HG02678 (cell line): Measurements from ENCODE around the gene ARID3C.

Source experiments
- ATAC-seq: cut with Tn5 transposase; IDR thresholded peaks from one replicate; pipeline ENCODE4 v1.9.1; 2021; ENCODE audit warnings: mild to moderate bottlenecking, moderate library complexity; ENCODE audit not compliant: unreplicated experiment

ARID3C gene

DNA sequence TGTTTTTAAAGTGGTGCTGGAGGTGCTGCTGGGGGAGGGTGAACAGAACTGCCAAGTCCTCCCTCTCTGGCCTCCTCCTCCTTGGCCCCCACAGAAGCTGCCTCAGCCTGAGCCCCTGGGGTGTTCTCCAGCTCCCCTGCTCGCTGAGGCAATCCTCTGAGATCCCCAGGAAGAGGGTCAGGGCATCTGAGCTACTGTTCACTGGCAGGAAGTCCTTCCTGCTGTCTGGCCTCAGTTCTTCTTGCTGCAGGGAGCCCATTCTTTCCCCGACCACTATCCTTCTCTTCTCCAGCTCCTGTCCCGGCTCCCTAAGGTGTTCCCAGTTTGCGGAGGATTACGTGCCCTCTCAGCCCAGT, 49.1 kb downstream of the ARID3C start:
- ATAC-seq: no peak

DNA sequence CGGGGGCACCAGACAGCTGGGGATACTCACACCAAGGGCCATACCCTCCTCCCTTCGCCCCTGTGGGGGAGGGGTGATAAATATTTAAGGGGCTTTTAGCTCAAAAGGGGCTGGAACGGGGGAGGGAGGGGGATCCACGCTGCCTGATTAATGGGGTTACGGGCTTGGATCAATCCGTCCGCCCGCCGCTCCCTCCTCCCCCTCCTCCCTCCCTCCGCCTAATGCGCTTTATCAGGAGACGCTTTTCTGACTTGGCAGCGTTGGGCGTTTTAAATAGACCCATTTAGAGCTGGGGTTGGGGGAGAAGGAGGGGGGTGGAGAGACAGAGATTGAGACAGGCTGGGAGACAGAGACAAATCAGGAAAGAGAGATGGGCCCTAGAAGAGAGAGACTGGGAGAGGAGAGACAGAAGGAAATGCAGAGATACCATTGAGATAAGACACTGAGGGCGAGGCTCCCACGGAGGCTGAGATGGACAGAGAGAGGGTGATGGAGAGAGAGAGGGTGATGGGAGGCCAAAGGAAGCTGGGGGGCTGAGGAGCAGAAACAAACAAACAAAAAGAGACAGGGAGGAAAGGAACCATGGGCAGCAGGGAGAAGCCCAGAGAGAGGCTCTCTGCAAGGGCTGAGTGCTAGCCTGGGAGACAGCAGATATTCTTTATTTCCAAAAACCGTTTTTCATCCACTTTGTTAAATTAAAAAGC, 49.6 kb downstream of the ARID3C start:
- ATAC-seq: no peak

DNA sequence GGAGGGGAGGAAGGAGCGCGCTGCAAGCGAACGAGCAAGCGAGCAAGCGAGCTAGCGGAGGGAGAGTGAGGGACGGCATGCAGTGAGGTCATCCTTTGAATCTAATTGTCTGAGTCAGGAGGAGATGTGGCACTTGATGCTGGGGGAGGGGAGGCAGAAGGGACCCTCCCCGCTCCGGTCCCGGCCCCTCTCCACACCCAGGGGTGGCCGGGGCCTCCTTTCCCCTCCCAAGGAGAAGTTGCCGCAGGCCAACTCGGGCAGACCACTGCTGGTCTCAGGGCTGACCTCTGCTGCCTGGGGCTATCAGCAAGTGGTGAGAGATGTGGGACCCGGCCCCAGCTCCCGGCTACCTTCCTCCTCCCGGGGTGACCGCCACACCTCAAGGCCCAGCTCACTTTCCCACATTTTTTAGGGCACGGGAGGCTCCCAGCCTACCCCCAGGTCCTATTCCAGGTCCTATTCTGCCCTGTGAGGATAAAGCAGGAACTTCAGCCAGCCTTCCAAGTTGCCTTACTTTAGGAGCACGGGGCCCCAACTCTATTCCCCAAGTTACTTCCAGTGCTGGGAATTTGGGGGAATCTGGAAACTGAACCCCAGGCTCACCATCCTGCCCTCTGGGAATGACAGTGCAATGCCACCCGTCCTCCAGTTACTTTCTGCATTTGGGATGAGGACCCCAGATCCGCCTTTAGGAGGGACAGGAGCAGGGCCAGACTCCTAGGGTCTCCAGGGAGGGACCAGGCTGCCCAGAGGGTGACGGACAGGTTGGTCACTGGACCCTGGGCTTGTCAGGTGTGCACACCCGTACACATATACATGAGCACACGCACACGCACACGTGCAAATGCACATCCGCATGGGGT, 50.4 kb downstream of the ARID3C start:
- ATAC-seq: no peak

DNA sequence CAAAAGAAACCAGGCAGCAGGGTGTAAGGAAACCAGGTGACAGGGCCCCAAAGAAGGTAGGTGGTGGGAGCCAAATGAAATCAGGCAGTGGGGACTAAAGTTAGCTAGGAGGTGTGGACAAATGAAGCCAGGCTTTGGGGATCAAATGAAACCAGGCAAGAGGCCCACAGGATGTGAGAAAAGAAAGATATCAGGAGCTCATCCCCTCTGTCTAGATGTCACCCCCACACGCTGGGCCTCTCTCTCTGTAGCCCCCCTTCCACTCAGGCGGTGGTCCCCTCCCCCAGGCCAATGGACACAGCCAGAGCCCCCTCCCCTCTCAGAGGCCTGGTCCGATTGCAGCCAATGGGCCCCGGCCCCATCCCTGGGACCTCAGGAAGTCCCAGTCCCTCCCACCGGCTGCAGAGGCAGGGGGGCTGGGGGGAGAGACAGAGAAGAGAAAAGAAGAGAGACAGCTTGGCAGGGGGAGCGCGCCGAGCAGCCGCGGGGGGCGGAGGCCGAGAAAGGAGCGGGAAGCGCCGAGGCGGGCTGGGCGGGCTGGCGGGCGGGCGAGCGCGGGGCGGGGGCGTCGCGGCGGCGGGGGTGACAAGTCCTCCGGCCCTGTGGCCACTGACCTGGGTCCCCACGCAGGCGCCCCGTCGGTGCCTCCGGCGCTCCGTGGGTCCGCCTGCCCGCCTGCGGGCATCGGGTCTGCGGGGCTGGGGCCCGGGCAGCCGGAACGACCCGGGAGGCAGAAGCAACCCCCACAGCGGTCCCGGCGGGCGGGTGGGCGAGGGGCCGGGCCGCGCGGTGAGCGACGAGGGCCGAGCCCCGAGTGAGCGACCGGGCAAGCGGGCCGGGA, 51.2 kb downstream of the ARID3C start:
- ATAC-seq: no peak

DNA sequence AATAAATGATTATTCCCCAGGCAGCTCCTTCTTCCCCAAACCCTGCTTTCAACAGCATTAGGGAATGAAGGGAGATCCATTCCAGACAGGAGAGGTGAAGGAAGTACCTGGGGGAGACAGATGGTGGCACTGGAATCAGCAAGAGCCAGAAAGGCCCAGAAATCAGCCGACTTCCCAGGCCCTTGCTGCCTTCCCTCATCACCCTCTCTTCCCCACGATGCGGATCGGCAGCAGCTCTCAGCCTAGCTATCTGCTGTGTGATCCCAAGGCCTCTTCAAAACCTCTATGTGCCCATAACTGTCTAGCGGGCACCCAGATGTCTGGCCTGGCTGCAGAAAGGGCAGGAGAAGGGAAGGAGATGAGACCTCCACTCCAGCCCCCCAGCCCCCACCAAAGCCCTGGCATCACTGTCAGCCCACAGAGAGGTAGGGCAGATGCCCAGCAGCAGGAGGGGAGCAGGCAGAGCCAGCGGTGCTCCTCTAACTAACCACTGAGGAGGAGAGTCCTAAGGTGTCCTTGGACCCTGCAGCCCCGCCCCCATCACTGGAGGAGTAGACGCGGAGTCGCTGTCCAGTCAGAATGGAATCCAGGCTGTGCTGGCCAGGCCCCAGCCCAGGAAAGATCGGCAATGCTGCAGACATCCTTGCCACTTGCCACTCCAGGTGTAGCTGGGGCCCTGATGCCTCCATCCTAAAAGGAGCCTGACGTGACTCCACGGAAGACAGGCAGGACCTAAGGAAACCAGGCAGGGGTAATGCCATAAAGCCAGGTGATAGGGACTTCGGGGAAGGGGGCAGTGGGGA, 52.1 kb downstream of the ARID3C start:
- no peak for ATAC-seq

DNA sequence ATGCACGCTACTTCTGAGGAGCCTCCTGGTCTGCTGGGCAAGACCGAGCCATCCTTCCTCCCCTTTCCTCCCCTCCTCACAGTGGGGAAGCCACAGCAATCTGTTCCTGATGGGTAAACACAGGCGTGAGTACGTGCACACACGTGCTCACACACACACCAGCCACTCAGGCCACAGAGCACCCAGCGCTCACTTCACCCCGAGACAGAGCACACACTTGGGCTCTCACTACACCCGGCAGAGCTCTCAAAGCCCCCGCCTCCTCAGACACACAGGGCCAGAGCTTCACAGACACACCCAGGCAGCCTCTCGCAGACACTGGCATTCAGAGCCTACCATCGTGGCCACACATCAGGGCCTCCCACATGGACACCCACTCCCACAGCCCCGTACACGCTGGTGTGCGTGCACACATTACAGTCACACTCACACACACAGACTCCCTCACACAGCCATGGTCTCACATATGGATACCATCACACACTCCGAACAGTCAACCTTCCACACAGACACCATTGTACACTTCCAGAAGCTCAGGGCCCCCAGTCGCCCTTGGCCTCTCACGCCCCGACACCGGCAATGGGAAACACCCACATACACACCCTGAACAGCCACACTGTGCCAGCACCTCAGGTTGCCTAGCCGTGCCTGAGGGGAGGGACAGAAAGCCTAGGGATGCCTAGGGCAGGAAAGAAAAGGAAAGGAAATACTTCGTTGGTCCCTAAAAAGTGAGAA, 52.8 kb downstream of the ARID3C start:
- ATAC-seq: no peak

DNA sequence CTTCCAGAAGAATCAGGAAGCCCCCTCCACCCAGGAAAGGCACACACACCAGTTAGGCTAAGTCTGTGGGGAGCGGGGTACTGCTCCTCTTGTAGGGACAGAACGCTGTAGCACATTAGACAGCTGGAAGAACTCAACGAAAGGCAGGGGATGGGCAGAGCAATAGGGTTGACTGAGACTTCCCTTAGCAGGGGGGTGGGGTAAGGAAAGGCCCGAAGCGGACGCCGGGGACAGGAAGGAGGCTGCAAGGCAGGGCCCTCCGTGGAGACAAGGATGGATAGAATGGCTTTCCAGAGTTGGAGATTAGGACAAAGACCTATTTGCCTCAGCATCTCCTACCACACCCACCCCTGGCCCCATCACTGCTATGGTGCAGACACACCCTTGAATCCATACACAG, 53.6 kb downstream of the ARID3C start:
- ATAC-seq: no peak

DNA sequence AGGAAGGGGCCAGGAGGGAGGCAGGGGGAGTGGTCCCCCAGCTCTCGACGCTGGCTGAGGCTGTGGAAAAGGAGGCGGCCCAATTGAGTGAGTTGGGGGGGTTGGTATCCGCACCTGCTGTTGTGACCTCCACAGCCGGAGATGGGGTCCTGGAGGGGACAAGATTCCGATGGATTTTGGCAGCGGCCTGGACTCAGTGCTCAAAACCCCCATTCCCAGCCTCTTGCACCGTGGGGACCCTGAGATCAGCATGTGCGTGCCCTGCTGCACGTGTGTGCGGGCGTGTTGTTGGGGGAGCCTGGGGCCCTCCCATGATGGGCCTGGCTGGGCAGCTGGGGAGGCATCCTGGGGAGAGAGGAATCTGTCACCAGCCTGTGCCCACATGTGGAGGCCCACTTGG, 54.3 kb downstream of the ARID3C start:
- no peak for ATAC-seq

DNA sequence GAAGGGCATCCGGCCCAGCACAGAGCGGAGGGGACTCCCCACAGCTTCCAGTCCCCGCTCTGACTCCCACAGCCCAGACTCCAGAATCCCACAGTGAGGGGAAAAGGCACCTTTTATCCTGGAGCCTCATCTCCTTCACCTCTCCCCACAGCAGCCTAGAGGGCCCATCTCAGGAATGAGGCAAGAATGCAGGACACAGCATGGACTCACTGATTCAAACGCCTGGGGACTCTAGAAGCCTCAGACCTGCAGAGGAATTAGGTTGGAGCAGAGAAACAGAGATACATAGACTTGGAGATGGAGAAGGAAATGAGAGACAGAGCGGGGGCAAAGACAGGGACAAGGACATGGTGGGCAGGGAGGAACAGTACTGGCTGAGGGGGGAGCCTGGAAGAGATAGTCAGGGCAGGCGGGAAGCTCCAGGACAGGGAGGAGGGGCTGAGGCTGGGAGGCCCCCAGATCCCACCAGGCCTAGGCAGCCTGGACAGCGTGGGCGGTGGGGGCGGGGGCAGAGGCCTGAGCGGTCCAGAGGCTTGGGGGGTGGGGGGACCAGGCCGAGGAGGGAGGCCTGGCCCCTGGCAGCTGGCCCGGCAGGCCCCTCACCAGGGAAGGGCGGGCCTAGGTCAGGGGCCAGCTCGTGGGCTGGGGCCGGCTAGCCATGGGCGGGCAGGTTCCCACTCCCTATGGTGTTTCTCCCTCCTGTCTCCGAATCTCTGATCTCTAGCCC, 55.1 kb downstream of the ARID3C start:
- no peak for ATAC-seq

DNA sequence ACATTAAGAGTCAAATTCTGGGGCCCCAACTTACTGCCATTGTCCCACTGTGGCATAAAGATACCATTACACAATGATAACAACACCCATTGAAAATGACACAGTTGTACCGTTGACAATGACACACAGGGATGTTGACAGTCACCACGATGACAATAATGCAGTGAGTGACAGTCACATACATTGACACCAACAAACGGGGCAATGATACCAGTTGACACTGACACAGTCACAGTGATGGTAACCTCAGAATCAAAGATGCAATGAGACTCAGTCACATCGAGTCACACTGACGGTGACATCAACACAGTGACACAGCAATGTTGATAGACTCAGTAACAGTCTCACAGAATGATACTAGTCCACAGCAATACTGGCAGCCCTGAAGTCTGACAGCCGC, 56.2 kb downstream of the ARID3C start:
- ATAC-seq: no peak

DNA sequence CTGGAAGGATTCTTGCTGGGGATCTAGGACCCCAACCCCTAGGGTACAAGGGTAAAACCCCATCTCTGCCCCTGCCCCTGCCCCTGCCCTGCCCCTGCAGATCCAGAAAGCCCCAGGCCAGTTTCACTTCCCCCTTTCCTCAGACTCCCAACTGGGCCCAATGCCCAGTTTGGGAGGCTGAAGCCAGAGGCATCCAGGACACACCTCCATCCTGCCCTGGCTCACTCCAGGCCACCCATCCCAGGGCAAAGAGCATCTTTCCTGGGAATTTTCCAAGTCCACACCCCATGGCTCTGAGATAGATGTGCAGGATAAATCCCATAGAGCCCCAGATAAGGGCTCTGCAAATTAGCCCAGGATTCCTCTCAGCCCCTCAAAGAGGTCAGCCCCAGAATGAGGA, 56.8 kb downstream of the ARID3C start:
- no peak for ATAC-seq

DNA sequence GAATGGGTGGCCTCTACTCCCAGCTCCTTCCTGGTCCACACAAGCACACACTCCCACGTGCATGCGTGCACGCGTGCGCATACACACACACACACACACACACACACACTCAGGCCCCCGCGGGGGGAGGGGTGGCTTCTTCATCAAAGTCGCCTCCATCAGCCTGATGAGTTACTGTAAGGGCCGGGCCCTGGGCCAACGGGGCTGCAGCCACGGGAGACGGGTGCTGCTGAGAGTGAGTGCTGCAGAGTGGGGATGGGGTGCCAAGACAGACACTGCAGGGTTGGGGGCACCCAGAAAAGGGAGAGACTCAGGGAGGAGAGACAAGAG, 57.4 kb downstream of the ARID3C start:
- no peak for ATAC-seq
